H1 (cell line): ENCODE measurements around the gene NPHP4.

Source experiments
- EP300 ChIP-seq, 2 experiments: IDR thresholded peaks; 1 replicate in 1 of 2; 2 replicates in 1 of 2; pipeline ENCODE4 v1.6.1; 2011 to 2012; ENCODE audit warnings: low read depth in 2 of 2, low read length in 2 of 2, mild to moderate bottlenecking in 2 of 2, borderline replicate concordance in 1 of 2, inconsistent platforms in 1 of 2, moderate library complexity in 1 of 2
- EZH2 ChIP-seq: fragments of 200-600 bp; sonication (generic); IDR thresholded peaks from 2 replicates; pipeline ENCODE4 v1.7.1; 2012; ENCODE audit warnings: low read depth, mild to moderate bottlenecking, moderate library complexity, low read length, inconsistent platforms; ENCODE audit not compliant: severe bottlenecking
- MAFK ChIP-seq: IDR thresholded peaks from 2 replicates; pipeline ENCODE4 v1.6.1; 2012; ENCODE audit warnings: low read depth, mild to moderate bottlenecking, improper control_type of control experiment, low read length
- PHF8 ChIP-seq: fragments of 200-600 bp; sonication (generic); conservative IDR thresholded peaks from 2 replicates; pipeline ENCODE4 v1.7.1; 2012; ENCODE audit warnings: low read depth, mild to moderate bottlenecking, inconsistent platforms, low read length, moderate library complexity
- POLR2A ChIP-seq, 2 experiments: IDR thresholded peaks; 1 replicate in 1 of 2; 2 replicates in 1 of 2; pipeline ENCODE4 v1.6.1; 2011; ENCODE audit warnings: low read depth in 2 of 2, low read length in 2 of 2, mild to moderate bottlenecking in 2 of 2; ENCODE audit errors: control extremely low read depth in 1 of 2
- POLR2AphosphoS5 ChIP-seq: IDR thresholded peaks from 2 replicates; pipeline ENCODE4 v1.6.1; 2011; ENCODE audit warnings: low read depth, low read length
- RAD21 ChIP-seq, 2 experiments: IDR thresholded peaks in 1 of 2; conservative IDR thresholded peaks in 1 of 2; 2 replicates each; pipeline ENCODE4 v1.6.1; 2011; ENCODE audit warnings: low read depth in 2 of 2, low read length in 2 of 2, improper control_type of control experiment in 1 of 2, inconsistent platforms in 1 of 2, mild to moderate bottlenecking in 1 of 2, moderate library complexity in 1 of 2
- RNF2 ChIP-seq: fragments of 200-900, 300-1000 bp; sonication (generic); IDR thresholded peaks from 2 replicates; pipeline ENCODE4 v1.7.1; 2016; ENCODE audit warnings: borderline replicate concordance, low read depth, mild to moderate bottlenecking, antibody characterized with exemption, low read length; ENCODE audit not compliant: poor library complexity, severe bottlenecking; ENCODE audit errors: missing control alignments
- SIN3A ChIP-seq, 2 experiments: IDR thresholded peaks in 1 of 2; conservative IDR thresholded peaks in 1 of 2; 2 replicates each; pipeline ENCODE4 v1.6.1; 2011 to 2012; ENCODE audit warnings: low read length in 2 of 2, improper control_type of control experiment in 1 of 2, low read depth in 1 of 2, mild to moderate bottlenecking in 1 of 2
- SP1 ChIP-seq: IDR thresholded peaks from 2 replicates; pipeline ENCODE4 v1.6.1; 2011; ENCODE audit warnings: low read depth, low read length
- YY1 ChIP-seq: IDR thresholded peaks from 2 replicates; pipeline ENCODE4 v1.6.1; 2011; ENCODE audit warnings: low read depth, mild to moderate bottlenecking, low read length
- TF ChIP-seq, protein P1 (sequence below), 3 experiments: IDR thresholded peaks; 1 replicate in 2 of 3; 2 replicates in 1 of 3; pipeline versions ENCODE4 v1.5.1 to v1.6.1; 2011; ENCODE audit warnings: low read length in 3 of 3, mild to moderate bottlenecking in 3 of 3, inconsistent platforms in 2 of 3, low read depth in 1 of 3, moderate library complexity in 1 of 3; ENCODE audit not compliant: insufficient read depth in 1 of 3; ENCODE audit errors: control extremely low read depth in 1 of 3
- TF ChIP-seq, protein P2 (sequence below): IDR thresholded peaks from 2 replicates; pipeline ENCODE4 v1.6.1; 2012; ENCODE audit warnings: low read length, inconsistent platforms

DNA sequence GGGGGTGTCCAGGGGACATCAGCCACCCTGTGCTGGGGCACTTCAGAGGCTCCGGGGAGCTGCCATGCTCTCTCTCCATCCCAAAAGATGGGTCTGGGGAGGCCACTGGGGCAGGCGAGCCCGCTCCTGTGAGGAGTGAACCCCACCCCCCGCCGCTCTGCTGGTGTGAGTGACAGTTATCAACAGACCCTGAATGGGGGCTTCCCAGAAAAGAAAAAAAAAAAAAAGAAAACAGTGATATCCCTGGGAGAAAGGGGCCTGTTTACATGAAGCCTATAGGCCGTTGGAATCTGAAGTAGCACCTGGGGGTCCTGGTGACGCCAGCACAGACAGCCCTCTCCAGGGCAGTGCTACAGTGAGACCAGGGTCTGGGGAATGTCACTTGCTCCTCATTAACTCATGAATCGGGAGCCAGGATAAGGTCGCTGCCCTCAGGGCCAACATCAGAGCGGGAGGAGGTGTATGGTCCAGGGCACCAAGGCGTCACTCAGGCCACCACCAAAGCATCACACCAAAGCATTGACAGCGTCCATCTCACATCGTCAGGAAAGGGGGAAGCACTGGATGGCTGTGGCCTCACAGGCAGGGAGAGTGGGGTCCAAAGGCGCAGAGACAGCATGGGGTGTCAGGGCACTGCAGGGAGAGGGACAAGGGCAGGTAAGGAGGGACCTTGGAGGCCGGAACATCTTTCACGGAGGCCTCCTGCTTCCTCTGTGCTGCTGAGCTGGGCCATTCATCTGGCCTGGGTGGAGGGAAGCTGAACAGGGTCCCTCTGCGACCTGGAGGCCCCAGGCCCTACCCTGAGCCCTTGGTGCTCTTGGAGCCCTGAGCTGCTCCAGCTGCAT, 8.4 kb upstream of the NPHP4 start:
- TF ChIP-seq YY1 = no peak
- no peak for TF ChIP-seq RNF2
- TF ChIP-seq SP1 = no peak
- TF ChIP-seq, protein P1, sequence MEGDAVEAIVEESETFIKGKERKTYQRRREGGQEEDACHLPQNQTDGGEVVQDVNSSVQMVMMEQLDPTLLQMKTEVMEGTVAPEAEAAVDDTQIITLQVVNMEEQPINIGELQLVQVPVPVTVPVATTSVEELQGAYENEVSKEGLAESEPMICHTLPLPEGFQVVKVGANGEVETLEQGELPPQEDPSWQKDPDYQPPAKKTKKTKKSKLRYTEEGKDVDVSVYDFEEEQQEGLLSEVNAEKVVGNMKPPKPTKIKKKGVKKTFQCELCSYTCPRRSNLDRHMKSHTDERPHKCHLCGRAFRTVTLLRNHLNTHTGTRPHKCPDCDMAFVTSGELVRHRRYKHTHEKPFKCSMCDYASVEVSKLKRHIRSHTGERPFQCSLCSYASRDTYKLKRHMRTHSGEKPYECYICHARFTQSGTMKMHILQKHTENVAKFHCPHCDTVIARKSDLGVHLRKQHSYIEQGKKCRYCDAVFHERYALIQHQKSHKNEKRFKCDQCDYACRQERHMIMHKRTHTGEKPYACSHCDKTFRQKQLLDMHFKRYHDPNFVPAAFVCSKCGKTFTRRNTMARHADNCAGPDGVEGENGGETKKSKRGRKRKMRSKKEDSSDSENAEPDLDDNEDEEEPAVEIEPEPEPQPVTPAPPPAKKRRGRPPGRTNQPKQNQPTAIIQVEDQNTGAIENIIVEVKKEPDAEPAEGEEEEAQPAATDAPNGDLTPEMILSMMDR (IDR thresholded peaks at IDR 0.05; ENCODE audit: control extremely low read depth in 1 of 3, insufficient read depth in 1 of 3, low read depth in 1 of 3, low read length in 3 of 3) = no peak
- no peak for TF ChIP-seq RAD21 (IDR thresholded peaks at IDR 0.05 in 1 of 2, conservative IDR thresholded peaks at IDR 0.05 in 1 of 2; ENCODE audit: low read depth in 2 of 2, low read length in 2 of 2)
- no peak for TF ChIP-seq EZH2
- no peak for TF ChIP-seq EP300 (IDR thresholded peaks at IDR 0.05; ENCODE audit: borderline replicate concordance in 1 of 2, low read depth in 2 of 2, low read length in 2 of 2)
- no peak for TF ChIP-seq MAFK
- no peak for TF ChIP-seq POLR2A (IDR thresholded peaks at IDR 0.05; ENCODE audit: control extremely low read depth in 1 of 2, low read depth in 2 of 2, low read length in 2 of 2)
- no peak for TF ChIP-seq POLR2AphosphoS5
- TF ChIP-seq PHF8 = no peak
- TF ChIP-seq, protein P2, sequence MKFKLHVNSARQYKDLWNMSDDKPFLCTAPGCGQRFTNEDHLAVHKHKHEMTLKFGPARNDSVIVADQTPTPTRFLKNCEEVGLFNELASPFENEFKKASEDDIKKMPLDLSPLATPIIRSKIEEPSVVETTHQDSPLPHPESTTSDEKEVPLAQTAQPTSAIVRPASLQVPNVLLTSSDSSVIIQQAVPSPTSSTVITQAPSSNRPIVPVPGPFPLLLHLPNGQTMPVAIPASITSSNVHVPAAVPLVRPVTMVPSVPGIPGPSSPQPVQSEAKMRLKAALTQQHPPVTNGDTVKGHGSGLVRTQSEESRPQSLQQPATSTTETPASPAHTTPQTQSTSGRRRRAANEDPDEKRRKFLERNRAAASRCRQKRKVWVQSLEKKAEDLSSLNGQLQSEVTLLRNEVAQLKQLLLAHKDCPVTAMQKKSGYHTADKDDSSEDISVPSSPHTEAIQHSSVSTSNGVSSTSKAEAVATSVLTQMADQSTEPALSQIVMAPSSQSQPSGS = no peak
- no peak for TF ChIP-seq SIN3A (conservative IDR thresholded peaks at IDR 0.05 in 1 of 2, IDR thresholded peaks at IDR 0.05 in 1 of 2; ENCODE audit: low read depth in 1 of 2, low read length in 2 of 2)
